Thymus (tissue), 11 donors: ENCODE results near the gene DNAJC7. TPM values are rescaled to one million over a fixed set of nuclear protein-coding genes. Genes with fewer than 3 reads are reported as not detected.

Experiments used
- DNase-seq, 9 donors: peaks; one replicate each; pipeline ENCODE4 v3.0.0-alpha.2; 2013; ENCODE audit warnings: low spot score in 9 of 9, low read depth in 6 of 9, missing footprints in 1 of 9
- H3K27ac ChIP-seq, 2 donors: one replicate each; pipeline ENCODE4 v1.5.1; 2013; ENCODE audit warnings: control low read depth in 1 of 2, low read depth in 1 of 2, low read length in 1 of 2, mild to moderate bottlenecking in 1 of 2, moderate library complexity in 1 of 2
- H3K27me3 ChIP-seq, 2 donors: one replicate each; pipeline ENCODE4 v1.5.1; 2013; ENCODE audit warnings: low read length in 1 of 2; ENCODE audit not compliant: control insufficient read depth in 2 of 2, insufficient read depth in 1 of 2
- H3K36me3 ChIP-seq, 2 donors: one replicate each; pipeline ENCODE4 v1.5.1; 2013; ENCODE audit warnings: low read length in 1 of 2, mild to moderate bottlenecking in 1 of 2, moderate library complexity in 1 of 2; ENCODE audit not compliant: control insufficient read depth in 2 of 2, insufficient read depth in 2 of 2
- H3K4me1 ChIP-seq, 2 donors: one replicate each; pipeline ENCODE4 v1.5.1; 2013; ENCODE audit warnings: low read length in 2 of 2; ENCODE audit not compliant: control insufficient read depth in 2 of 2, insufficient read depth in 2 of 2
- H3K4me3 ChIP-seq, 2 donors: one replicate each; pipeline ENCODE4 v1.5.1; 2013; ENCODE audit warnings: low read length in 2 of 2, control low read depth in 1 of 2, mild to moderate bottlenecking in 1 of 2
- H3K9me3 ChIP-seq, 2 donors: one replicate each; pipeline ENCODE4 v1.5.1; 2013; ENCODE audit warnings: low read length in 1 of 2, mild to moderate bottlenecking in 1 of 2; ENCODE audit not compliant: control insufficient read depth in 2 of 2, insufficient read depth in 1 of 2
- WGBS: extraction: QIAGEN DNeasy Blood & Tissue Kit; methylation state at CpG from one replicate; pipeline ENCODE4 v1.1.7; 2013; 5-methylcytosine and 5-hydroxymethylcytosine counted together
- polyA plus RNA-seq: library from polyadenylated mRNA; stranded (reverse); fragments of 200-250 nt; gene quantifications from one replicate; pipeline ENCODE4 v1.2.3, GENCODE V29; 2013
- total RNA-seq: library from RNA; stranded (reverse); fragments of 120-200 nt; gene quantifications from one replicate; pipeline ENCODE4 v1.2.4, GENCODE V29; 2013
- donor health status: healthy.

Gene DNAJC7
- total and polyA plus RNA-seq, 2 donors = 95.7 to 99.1 TPM

DNA sequence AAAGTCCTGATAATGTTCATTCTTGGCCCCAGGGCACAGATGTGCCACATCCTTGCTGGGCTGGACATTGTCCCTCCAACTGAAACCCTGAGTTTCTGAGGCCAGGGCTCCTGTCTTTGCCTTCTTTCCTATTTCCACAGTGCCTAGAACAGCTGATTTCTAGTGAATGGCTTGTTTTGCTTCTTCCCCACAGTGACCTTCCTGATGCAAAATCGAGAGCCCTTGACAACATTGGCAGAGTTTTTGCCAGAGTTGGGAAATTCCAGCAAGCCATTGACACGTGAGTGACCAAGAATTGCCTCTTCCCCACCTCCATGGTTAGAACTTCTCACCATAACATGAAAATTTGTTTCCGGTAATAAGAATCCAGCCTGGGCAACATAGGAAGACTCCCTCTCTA is 72.3 kb downstream of the DNAJC7 start:
- Histone ChIP-seq H3K4me3 (no peak overlapping the region), H3K27ac (no peak overlapping the region), H3K4me1 (no peaks in the 10 kb centered on the region), H3K36me3 (no peaks in the 10 kb centered on the region), H3K9me3 (no peaks in the 10 kb centered on the region), H3K27me3 (no peaks in the 10 kb centered on the region)
- no peak for DNase-seq
- WGBS = 89% methylated on average over 3 of the region's 3 CpGs

DNA sequence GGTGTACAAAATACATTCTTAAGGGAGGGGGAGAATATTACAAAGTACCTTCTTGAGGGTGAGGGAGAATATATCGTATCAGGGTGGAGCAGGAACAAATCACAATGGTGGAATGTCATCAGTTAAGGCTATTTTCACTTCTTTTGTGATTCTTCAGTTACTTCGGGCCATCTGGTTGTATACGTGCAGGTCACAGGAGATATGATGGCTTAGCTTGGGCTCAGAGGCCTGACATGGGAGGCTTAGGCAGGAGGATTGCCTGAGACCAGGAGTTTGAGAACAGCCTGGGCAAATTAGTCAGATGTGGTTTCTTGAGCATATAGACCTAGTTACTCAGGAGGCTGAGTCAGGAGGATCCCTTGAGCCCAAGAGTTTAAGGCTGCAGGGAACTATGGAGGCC is 73.7 kb downstream of the DNAJC7 start:
- H3K9me3 ChIP-seq = no peaks in the 10 kb centered on the region
- H3K4me3 ChIP-seq = no peak overlapping the region
- no peaks in the 10 kb centered on the region for H3K4me1 ChIP-seq
- DNase-seq = no peak
- H3K27me3 ChIP-seq = no peaks in the 10 kb centered on the region
- no peak overlapping the region for H3K27ac ChIP-seq
- H3K36me3 ChIP-seq = no peaks in the 10 kb centered on the region
- 98% methylated on average over 3 of the region's 3 CpGs for WGBS

DNA sequence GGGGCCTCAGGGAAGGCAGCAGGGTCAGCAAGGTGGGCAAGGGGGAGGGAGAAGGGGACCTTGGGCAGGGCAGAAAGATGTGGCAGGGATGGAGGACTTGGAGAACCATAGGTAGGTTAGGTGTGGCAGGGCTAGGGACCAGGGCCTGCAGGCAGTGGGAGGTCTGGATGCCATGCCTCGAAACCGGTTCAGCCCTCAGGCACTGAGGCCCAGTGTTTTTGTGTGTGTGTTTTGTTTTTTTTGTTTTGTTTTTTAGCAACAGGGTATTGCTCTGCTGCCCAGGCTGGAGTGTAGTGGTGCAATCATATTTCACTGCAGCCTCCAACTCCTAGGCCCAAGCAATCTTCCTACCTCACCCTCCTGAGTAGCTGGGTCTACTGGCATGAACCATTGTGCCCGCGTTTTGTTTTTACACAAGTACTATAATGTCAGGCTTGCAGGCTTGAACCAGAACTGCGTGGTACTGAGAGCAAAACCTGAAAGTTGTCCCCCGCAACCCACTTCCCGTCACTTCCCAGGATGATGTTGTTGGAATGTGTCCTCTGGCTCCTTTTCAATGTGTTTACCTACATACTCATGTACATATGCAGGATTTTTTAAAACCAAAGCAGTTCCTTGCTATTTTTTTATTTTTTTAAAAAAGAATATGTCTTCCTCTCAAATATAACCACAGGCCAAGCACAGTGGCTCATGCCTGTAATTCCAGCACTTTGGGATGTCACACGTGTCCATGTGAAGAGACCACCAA is 74.4 kb downstream of the DNAJC7 start:
- no peak overlapping the region for H3K27ac ChIP-seq
- no peaks in the 10 kb centered on the region for H3K36me3 ChIP-seq
- H3K9me3 ChIP-seq = no peaks in the 10 kb centered on the region
- 96% methylated on average over 8 of the region's 8 CpGs for WGBS
- no peak overlapping the region for H3K4me3 ChIP-seq
- no peak for DNase-seq
- H3K4me1 ChIP-seq = no peaks in the 10 kb centered on the region
- no peaks in the 10 kb centered on the region for H3K27me3 ChIP-seq

DNA sequence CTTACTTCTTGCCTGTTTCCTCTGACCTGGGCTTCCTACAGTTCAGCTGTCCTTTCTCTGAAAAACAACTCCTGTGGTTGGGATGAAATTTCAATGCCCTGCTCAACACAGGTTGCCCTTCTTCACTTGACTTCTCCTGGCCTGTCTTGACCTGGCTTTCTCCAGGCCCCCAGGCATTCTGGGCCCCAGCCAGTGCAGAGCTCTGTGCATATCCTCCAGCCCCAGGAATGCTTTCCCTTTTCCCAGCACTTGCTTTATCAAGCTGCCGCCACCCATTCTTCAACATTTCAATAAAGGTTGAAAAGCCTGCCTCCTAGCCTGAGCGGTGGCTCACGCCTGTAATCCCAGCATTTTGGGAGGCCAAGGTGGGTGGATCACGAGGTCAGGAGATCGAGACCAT is 76.1 kb downstream of the DNAJC7 start:
- no peak overlapping the region for H3K4me3 ChIP-seq
- no peak for DNase-seq
- no peaks in the 10 kb centered on the region for H3K36me3 ChIP-seq
- no peaks in the 10 kb centered on the region for H3K4me1 ChIP-seq
- H3K27ac ChIP-seq = no peak overlapping the region
- no peaks in the 10 kb centered on the region for H3K27me3 ChIP-seq
- no peaks in the 10 kb centered on the region for H3K9me3 ChIP-seq
- WGBS = 96% methylated on average over 5 of the region's 5 CpGs

DNA sequence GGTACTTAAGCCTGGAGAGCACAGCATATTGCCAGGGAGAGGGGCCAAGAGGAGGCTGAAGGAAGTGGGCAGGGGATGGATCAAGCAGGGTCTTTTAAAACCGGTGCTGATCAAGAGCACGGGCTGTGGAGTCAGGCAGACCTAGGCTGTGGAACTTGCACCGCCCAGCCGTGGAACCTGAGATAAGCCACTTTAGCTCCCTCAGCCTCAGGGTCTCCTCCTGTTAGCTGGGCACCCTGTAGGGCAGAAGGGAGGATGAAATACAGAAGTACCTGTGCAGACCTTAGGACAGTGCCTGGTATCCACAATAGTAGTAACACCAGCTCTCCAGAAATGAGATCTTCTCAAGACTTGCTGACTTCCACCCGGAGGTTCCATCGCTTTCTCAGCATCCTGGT is 77.5 kb downstream of the DNAJC7 start:
- 96% methylated on average over 6 of the region's 6 CpGs for WGBS
- Histone ChIP-seq H3K9me3 (no peaks in the 10 kb centered on the region), H3K27ac (no peak overlapping the region), H3K4me1 (no peaks in the 10 kb centered on the region), H3K36me3 (no peaks in the 10 kb centered on the region), H3K27me3 (no peaks in the 10 kb centered on the region), H3K4me3 (no peak overlapping the region)
- no peak for DNase-seq

DNA sequence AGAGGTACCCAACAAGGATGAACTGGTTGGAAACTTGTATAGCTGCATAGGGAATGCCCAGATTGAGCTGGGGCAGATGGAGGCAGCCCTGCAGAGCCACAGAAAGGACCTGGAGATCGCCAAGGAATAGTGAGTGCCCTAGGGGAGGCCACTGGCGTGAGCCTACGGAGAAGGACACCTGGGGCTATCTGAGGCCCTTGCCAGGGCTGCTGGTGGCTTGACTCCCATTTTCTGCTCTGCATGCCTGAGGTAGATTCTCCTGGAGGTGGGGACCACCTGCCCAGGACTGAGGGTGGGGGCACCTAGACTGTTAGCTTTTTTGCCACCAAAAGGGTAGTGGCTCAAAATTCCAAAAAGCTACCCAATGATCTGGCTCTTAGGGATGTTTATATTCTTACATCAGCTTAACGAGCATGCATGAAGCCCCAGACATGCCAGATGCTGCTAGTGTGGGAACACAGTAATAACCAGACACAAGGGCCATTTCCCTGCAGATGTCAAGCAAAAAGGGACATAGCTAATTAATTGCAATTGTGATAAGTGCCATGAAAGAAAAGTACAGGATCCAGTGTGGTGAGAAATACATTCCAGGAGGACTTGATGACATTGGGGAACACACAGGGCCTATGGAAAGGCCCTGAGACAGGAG is 78.1 kb downstream of the DNAJC7 start:
- Histone ChIP-seq H3K4me3 (no peak overlapping the region), H3K36me3 (no peaks in the 10 kb centered on the region), H3K27me3 (no peaks in the 10 kb centered on the region), H3K27ac (no peak overlapping the region), H3K9me3 (no peaks in the 10 kb centered on the region), H3K4me1 (no peaks in the 10 kb centered on the region)
- 96% methylated on average over 4 of the region's 4 CpGs for WGBS
- no peak for DNase-seq

DNA sequence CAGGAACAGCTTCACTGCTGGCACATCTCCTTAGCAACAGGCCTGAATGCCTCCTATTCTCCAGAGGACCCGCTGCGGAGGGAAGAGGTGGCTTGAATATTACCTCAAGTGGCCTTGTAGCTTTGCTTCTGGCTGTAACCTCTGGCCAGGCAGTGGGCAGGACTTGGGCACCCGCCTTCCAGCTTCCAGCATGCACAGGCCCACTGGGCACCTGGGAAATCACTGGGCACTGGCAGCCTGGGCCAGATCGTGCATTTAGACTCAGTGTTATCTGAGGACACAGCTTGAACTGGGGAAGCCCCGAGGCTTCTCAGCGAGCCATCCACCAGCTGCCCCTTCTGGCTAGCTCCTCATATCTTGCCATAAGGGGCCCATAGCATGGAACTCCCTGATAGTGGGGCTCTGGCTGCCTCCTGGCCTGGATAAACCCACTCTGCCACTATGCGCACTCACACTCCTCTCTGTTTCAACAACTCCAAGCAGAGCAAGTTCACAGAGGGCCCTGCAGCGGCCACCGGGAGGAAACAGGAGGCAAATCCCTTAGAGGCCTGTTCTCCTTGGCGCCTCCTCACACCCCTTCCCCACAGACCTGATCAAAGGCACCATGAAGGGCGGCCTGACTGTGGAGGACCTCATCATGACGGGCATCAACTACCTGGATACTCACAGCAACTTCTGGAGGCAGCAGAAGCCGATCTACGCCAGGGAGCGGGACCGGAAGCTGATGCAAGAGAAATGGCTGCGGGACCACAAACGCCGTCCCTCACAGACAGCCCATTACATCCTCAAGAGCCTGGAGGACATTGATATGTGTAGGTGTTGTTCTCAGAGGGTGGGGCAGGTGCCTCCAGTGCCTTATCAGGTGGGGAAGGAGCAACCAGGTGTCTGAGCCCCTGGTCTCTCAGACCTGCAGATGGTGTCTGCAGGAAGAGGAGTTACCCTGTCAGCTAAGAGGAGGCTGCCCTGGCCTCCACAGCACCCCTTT is 79.0 kb downstream of the DNAJC7 start:
- Histone ChIP-seq H3K9me3 (no peaks in the 10 kb centered on the region), H3K4me1 (no peaks in the 10 kb centered on the region), H3K4me3 (no peak overlapping the region), H3K27me3 (no peaks in the 10 kb centered on the region), H3K36me3 (no peaks in the 10 kb centered on the region), H3K27ac (no peak overlapping the region)
- no peak for DNase-seq
- 96% methylated on average over 19 of the region's 19 CpGs for WGBS

DNA sequence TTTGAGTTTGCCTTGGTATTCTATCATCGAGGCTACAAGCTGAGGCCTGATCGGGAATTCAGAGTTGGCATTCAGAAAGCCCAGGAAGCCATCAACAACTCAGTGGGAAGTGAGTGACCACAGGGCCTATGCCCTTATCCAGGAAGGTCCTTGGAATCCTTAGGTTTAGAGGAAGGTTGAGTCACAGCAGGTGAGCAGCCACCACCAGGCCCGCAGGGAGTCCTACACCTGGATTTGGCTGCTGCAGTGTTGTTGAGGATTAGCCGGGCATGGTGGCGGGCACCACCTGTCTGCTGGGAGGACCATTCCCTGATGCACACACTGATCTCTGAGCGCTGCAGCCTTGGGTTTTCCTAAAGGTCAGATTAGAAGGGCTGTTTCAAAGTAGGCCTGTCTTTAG is 81.6 kb downstream of the DNAJC7 start:
- Histone ChIP-seq H3K9me3 (no peaks in the 10 kb centered on the region), H3K36me3 (no peaks in the 10 kb centered on the region), H3K4me1 (peaks cover 4 to 13% of the 10 kb centered on the region in 2 donors), H3K27ac (no peak overlapping the region), H3K27me3 (no peaks in the 10 kb centered on the region), H3K4me3 (no peak overlapping the region)
- WGBS = 99% methylated on average over 6 of the region's 6 CpGs
- no peak for DNase-seq
